NCI-H1417 treated with DMSO at 0.1 percent for 48 hours (cell line): Measurements from ENCODE around the gene RANBP9.
A peak's percentile ranks its signal among the peaks of the same experiment; 100 is the strongest.

ENCODE experiments used
- DNase-seq: peaks from one replicate; lab custom pipeline; 2025; lab: John Stamatoyannopoulos, UW

Gene RANBP9

DNA sequence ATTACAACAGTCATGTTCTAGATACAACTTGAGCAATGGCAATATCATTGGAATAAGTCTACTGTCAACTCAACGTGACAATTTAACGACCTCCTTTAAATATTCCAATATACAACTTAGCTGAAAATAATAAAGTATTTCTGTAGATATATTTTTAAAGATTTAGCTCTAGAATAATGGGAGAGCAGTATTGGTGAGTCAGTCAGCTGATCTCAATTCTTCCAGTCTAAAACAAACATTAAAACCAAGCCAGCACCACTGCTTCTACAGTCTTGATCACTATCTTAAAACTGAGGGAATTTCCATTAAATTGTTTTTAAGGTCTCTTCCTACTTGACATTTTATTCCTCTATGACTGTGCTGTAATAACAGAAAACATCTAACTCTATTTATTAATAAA, 58.3 kb downstream of the RANBP9 start:
- DNase-seq, result no peak

DNA sequence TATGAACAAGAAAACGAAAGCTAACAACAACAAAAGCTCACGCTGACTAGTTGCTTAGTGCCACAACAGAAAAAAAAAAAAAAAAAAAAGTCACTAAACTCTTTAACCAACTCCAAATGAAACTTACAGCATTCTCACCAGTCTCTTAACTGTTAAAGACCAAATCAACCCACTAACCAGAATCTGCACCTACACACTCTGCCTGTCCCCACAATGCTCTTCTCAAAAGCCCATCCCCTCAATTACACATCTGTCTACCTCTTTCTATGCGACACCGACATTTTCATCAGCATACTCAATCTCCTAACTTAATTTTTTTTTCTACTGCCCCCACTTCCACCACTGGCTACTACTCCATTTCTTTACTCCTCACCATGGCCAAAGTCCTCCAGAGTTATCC, 62.2 kb downstream of the RANBP9 start:
- no peak for DNase-seq

- no peak for DNase-seq
These were observed 62.8 kb downstream of the RANBP9 start for GRCh38 chr6:13648850-13649249.

- no peak for DNase-seq
These were observed 68.5 kb downstream of the RANBP9 start for GRCh38 chr6:13643125-13643524.

DNA sequence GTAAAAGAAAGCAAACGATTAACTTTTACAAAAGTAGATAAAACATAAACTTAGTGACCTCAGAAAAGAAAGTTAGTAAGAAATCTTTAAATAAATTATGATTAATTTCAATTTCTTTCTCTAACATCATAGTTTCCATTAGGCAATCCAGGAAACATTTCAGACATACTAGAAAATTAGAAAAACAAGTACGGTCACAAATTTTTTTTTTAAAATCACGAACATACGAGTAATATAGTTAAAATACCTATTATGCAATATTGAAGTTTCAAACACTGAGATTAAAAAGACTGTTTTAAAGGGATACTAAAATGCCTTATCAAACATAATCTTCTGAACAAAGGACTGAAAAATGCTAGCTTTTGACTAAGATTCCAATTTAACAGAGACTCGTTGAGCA, 70.3 kb downstream of the RANBP9 start:
- no peak for DNase-seq

DNA sequence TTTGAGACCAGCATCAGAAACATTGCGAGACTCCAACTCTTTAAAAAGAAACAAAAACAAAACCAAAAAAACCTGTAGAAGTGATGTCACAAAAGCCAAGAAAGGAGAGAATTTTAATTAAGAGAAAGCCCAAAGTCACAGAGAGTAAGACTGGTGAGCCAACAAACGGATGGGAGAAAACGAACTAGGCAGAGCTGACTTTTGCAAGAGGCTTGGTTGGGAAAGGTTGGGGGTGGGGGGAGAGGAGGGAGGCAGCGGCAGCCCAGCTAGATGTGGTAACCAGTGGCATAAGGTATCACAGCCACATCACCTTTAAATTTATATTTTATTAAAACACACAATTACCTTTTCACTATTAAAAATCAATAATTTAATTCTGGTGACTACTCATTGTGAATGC, 73.0 kb downstream of the RANBP9 start:
- no peak for DNase-seq

DNA sequence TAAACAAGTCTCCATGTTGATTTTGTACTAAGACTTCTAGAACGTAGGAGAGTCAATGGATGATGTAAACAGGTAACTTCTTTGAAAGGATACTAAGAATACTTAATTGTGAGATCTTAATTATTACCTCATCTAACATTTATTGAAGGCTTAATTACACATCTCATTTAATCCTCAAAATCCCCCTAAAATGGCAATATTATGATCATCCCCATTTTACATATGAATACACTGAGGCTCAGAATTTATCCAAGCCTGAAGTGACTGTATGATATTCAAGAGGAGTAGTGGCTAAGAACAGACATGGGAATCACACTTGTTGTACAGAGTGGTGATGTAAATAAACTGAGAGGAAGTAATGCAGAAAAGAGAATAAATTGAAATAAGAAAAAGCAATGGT, 73.6 kb downstream of the RANBP9 start:
- no peak for DNase-seq

DNA sequence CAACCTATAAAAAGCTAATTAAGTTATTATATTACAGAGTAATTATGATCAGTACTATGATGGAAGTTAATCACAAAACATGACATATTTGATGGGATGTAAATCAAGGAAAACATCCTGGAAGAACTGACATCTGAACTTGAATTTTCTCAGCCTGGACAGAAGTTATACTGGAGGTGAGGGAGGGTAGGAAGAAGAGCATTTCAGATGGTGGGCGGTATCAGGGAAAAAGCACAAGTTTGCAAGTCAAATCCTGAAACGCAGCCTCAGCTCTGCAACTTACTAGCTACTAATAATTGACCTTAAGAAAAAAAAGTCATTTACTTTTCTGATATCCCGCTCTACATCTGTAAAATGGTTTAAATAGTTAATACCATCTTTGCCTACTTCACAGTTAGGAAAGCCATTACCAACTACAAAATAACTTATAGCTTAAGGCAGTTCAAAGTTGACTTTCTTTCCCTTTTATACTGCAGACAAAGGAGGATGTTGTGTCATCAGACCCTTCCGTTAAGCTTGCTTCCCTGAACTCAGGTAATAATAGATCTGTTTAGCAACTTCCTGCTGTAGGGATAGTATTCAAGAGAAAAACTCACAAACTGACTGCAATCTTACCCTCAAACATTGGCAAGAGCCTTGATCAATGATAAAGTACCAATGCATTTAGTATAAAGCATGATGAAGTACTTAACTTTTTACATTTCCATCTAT, 75.5 kb downstream of the RANBP9 start:
- DNase-seq, result no peak

- no peak for DNase-seq
These were observed 78.3 kb downstream of the RANBP9 start for GRCh38 chr6:13633343-13633742.

DNA sequence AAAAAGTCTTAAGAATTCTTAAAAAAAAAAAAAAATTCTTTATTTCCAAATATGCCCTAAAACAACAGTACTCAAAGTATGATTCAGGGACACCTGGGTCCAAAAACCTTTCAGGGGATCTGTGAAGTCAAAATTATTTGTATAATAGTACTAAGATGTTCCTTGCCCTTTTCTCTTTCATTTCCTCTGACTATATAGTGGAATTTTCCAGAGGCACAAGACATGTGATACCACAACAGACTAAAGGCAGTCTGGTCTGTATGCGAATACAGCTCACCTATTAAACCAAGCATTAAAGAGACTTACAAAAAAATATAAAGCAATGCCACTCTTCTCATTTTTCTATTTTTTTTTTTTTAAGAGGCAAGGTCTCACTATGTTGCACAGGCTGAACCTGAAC, 81.1 kb downstream of the RANBP9 start:
- DNase-seq, result no peak

DNA sequence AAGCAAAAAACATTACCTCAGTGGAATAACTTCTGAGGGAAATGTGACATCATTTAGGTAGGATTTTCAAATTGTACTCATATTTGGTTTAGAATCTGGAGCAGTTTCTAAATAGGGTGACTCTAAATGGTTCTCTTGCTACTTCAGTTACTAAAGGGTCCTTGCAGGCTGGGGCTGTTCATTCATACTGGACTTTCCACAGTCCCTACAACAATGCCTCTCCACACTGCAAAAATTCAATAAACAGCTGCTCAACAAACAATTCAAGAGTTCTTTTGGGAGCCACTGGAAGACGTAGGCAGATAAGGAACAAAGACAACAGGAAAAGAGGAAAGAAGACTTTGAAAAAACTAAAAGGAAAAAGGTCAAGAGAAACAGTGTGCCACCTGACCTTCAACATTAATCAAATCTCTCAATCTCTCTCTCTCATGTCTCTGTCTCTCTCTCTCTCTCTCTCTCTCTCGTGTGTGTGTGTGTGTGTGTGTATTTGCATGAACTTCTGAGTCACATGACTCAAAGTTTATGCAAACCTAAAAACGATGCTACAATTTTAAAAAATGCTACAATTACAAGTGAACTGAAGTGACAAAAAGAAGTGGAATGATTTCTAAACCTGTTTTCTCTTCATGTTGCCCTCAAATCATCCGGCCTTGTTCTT, 82.0 kb downstream of the RANBP9 start:
- DNase-seq, result no peak

DNA sequence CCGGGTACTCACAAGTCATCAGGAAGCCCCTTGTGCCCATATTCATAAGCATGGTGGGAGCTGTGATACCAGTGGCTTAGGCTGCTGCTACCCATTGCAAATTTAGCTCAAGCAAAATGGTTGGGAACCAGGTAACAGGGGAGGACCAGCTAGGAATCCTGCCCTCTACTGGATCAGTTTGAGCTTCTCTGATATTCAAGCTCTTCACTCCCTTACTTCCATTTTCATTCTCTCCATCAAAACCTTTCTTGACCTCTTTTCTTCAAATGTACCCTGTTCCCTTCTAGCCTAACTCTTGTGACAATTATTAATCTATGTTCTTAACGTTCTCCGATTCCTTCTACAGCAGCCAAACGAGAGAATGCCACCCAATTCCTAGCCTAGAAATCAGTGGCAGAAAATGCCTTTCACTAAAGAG, 86.8 kb downstream of the RANBP9 start:
- no peak for DNase-seq

DNA sequence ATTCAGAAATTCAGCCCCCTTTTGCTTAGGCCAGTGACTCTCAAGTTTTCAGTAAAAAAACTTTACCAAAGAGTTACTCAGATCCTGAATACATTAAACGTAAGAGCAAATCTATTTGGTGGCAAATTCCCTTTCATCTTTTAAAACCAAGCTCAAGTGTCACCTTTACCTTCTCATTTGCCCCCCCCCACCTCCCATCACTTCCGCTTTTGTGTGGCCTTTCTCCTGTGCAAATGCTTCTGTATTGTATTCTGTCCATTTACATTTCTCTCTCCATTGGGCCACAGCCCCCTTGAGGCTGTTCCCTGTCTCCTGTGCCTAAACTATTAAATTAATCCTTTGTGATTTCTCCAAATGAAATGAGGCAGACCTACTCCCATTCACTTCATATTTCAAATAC, 94.6 kb downstream of the RANBP9 start:
- no peak for DNase-seq

- no peak for DNase-seq
These were observed 95.9 kb downstream of the RANBP9 start for GRCh38 chr6:13615792-13616120.

DNA sequence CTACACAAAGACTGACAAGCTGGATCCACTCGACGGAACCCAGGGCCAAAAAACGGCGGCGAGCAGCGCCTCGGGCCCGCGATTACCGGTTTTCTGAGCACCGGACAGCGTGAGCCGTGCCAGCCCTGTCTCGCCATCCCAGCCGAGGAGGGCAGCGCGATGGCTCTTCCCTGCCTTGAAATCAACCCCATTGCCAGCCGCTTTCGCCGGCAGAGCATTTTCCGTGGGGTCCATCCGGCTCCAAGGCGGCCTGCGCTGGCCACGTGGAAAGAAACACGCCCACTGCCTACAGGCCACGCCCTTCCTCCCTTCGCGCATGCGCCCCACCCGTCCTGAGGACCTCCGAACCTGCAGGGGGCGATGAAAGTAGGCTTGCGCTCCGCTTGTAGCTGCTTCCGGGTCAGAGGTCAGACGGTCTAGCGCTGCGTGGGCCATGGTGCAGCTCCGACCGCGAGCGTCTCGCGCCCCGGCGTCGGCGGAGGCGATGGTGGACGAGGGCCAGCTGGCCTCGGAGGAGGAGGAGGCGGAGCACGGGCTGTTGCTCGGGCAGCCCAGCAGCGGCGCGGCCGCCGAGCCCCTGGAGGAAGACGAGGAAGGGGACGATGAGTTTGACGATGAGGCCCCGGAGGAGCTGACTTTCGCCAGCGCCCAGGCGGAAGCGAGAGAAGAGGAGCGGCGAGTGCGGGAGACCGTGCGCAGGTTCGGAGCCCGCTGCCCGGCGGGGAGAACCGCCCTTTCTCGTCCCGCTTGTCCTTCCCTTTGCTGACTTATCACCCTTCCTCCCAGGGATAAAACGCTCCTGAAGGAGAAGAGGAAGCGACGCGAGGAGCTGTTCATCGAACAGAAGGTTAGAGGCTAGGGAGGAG, 96.5 kb downstream of the RANBP9 start, which contains the start of gene NOL7:
TSS of gene NOL7 (plus strand) at position 410 of the 866 bp plus-strand sequence. CDS start at position 434, 24 bp downstream.
- peak; percentile 82 for DNase-seq

GRCh38 chr6:13614126-13614925, 97.3 kb downstream of the RANBP9 start:
- peak; percentile 29 for DNase-seq

- no peak for DNase-seq
These were observed 98.5 kb downstream of the RANBP9 start for GRCh38 chr6:13613029-13613594.

DNA sequence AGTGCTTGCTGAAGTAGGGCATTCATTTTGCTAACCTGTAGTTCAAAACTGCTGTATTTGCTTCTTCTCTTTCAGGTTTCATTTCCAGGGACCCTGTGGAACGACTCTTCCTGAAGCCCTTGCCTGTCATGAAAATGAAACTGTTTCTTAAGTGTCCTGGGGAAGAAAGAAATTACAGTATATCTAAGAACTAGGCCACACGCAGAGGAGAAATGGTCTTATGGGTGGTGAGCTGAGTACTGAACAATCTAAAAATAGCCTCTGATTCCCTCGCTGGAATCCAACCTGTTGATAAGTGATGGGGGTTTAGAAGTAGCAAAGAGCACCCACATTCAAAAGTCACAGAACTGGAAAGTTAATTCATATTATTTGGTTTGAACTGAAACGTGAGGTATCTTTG, 99.9 kb downstream of the RANBP9 start:
- DNase-seq, result no peak

DNA sequence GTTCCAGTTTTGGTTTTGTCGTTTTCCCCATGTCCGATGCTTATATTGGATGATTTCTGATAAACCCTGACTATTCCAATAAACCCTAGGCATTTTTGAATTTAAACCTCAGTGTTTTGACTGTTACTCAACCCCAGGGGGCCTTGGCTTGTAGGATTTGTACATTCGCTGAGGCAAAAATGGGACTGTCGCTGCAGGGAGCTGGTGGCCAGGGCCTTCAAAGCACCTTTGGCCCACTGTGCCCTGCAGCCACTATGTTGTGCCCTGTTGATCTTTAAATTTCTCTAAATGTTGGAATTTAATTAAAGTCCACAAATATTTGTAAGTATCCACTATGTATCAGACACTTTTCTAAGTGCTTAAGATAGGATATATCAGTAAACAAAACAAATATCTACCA, 106.0 kb downstream of the RANBP9 start:
- no peak for DNase-seq

GRCh38 chr6:13604546-13605416, 106.9 kb downstream of the RANBP9 start:
- DNase-seq, result no peak

DNA sequence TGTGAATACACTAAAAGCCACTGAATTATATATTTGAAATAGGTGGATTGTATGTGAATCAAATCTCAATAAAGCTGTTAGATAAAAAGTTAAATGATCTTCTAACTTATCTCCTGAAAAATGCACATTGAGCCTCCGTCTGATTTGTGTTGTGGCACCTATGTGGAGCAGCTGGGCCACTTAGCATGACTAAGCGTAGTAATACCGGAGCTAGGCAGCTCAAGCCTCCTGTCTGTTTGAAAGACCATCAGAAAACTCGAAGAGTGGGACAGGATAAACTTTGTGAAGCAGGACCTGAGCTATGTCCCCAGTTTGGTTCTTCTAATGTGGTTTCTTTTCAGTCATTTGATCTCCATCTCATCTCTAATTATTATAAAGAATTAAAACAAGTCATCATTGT, 107.5 kb downstream of the RANBP9 start:
- DNase-seq, result no peak
